Measurements from ENCODE around the gene DOK4. TPM values are rescaled to one million over a fixed set of nuclear protein-coding genes. Genes with fewer than 3 reads are reported as not detected.

The DOK4 gene
- total RNA-seq, 1 experiment from 2014 or later, result 13.1 TPM

DNA sequence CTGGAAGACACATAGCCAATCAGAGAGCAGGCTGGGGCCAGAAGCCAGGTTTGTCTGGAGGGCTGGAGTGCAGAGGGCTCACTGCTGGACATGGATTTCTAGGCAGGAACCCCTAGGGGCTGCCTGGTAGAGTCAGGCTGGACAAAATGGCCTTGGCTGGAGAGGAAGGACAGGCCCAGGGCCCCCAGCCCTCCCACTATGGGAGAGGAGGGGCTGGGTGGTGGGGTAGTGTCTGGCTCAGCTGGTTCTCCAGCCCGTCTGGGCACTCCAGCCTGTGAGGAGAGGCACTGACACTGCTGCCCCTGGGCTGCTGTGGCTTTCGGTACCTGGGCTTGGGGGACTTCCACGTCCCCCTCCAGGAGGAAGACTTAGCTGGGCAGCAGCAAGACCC lies 21.7 kb upstream of the DOK4 start:
- Histone ChIP-seq H3K14ac (ENCODE audit: insufficient read depth, low read length) (no peak overlapping the region), H4K20me1 (ENCODE audit: control insufficient read depth, insufficient read depth, insufficient read length) (no peaks in the 10 kb centered on the region), H4K91ac (ENCODE audit: insufficient read length, low read depth, low read length) (no peak overlapping the region), H3K4me1 (ENCODE audit: insufficient read depth, low read length) (no peaks in the 10 kb centered on the region), H3K23me2 (ENCODE audit: insufficient read length, low read depth, low read length, poor library complexity, severe bottlenecking) (no peaks in the 10 kb centered on the region), H3K79me1 (ENCODE audit: insufficient read depth, low read depth, low read length, poor library complexity, severe bottlenecking) (no peaks in the 10 kb centered on the region), H4K5ac (ENCODE audit: insufficient read length, low read depth, low read length) (no peak overlapping the region), H2AFZ (ENCODE audit: low read length) (no peak overlapping the region), H3K4ac (ENCODE audit: low read depth, low read length) (no peak overlapping the region), H3K18ac (ENCODE audit: insufficient read length, low read depth, low read length) (no peak overlapping the region), H3K79me2 (ENCODE audit: insufficient read depth, low read length) (no peaks in the 10 kb centered on the region), H3K9me3 (ENCODE audit: control insufficient read depth, low read depth, low read length) (no peaks in the 10 kb centered on the region), H2BK20ac (ENCODE audit: low read depth, low read length, poor library complexity, severe bottlenecking) (no peak overlapping the region), H2BK15ac (ENCODE audit: low read depth, low read length) (no peak overlapping the region), H2BK120ac (ENCODE audit: low read depth, low read length, poor library complexity, severe bottlenecking) (no peak overlapping the region), H3K4me2 (ENCODE audit: insufficient read depth, insufficient read length, low read length) (no peak overlapping the region), H4K8ac (replicated peaks; ENCODE audit: insufficient read length, low read depth, low read length) (no peak overlapping the region), H3K56ac (ENCODE audit: insufficient read length, low read depth, low read length) (no peak overlapping the region), H2AK5ac (ENCODE audit: insufficient read length, low read length) (no peak overlapping the region), H3K9ac (ENCODE audit: extremely low read depth, insufficient read length, low read length) (no peak overlapping the region), H3T11ph (ENCODE audit: low read length) (no peak overlapping the region), H3K27ac (ENCODE audit: insufficient read length, low read depth, low read length) (no peak overlapping the region), H3K27me3 (ENCODE audit: insufficient read depth, low read length) (no peaks in the 10 kb centered on the region), H3K23ac (ENCODE audit: insufficient read length, low read depth, low read length) (no peak overlapping the region), H2BK12ac (ENCODE audit: insufficient read length, low read depth, low read length) (no peak overlapping the region), H2BK5ac (ENCODE audit: insufficient read length, low read length) (no peak overlapping the region)
- H3K27ac Mint-ChIP-seq, result no peak overlapping the region
- H3K4me1 Mint-ChIP-seq, result peaks cover 14 to 24% of the 10 kb centered on the region in 2 experiments
- DNase-seq, result no peak
- peaks cover 6% of the 10 kb centered on the region for H3K27me3 Mint-ChIP-seq (ENCODE audit: low read depth)
- no CpG with 5 or more reads among the region's 3 CpGs for WGBS (ENCODE audit: extremely low coverage, insufficient read length, low lambda C conversion rate)
- peaks cover 0 to 2% (median 0%) of the 10 kb centered on the region in 3 experiments; a peak in 1 of 7 replicates for H3K36me3 Mint-ChIP-seq (ENCODE audit: insufficient read depth in 1 of 3, low read depth in 3 of 3)
- TF ChIP-seq, protein P1, sequence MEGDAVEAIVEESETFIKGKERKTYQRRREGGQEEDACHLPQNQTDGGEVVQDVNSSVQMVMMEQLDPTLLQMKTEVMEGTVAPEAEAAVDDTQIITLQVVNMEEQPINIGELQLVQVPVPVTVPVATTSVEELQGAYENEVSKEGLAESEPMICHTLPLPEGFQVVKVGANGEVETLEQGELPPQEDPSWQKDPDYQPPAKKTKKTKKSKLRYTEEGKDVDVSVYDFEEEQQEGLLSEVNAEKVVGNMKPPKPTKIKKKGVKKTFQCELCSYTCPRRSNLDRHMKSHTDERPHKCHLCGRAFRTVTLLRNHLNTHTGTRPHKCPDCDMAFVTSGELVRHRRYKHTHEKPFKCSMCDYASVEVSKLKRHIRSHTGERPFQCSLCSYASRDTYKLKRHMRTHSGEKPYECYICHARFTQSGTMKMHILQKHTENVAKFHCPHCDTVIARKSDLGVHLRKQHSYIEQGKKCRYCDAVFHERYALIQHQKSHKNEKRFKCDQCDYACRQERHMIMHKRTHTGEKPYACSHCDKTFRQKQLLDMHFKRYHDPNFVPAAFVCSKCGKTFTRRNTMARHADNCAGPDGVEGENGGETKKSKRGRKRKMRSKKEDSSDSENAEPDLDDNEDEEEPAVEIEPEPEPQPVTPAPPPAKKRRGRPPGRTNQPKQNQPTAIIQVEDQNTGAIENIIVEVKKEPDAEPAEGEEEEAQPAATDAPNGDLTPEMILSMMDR (conservative IDR thresholded peaks at IDR 0.05), result no peak
- H3K9me3 Mint-ChIP-seq, result no peaks in the 10 kb centered on the region
- H3K4me3 Mint-ChIP-seq, result no peak overlapping the region

Measured in H9 (cell line).